Activated T-cell treated with anti-CD3 and anti-CD28 coated beads, Interleukin-2, amount 50 U/mL, for 4 hours (primary cell): Measurements from ENCODE around the gene NDUFA8. TPM values are rescaled to one million over a fixed set of nuclear protein-coding genes. Genes with fewer than 3 reads are reported as not detected.

ENCODE experiments used
- ATAC-seq, 2 donors: fragments of 200-7000 bp; cut with Tn5 transposase; one replicate each; pipeline ENCODE4 v1.10.0; 2021
- DNase-seq: peaks from one replicate; pipeline ENCODE4 v3.0.0-alpha.2; 2020
- H3K27me3 Mint-ChIP-seq: one replicate; pipeline ENCODE4 v1.8.0; 2021; ENCODE audit warnings: low read depth, mixed read lengths
- H3K36me3 Mint-ChIP-seq: one replicate; pipeline ENCODE4 v1.8.0; 2022; ENCODE audit warnings: mixed read lengths; ENCODE audit not compliant: insufficient read depth
- H3K4me1 Mint-ChIP-seq: one replicate; pipeline ENCODE4 v1.8.0; 2021; ENCODE audit warnings: low read depth, mixed read lengths
- H3K4me3 Mint-ChIP-seq: one replicate; pipeline ENCODE4 v1.8.0; 2021; ENCODE audit warnings: mild to moderate bottlenecking, moderate library complexity, mixed read lengths
- H3K9me3 Mint-ChIP-seq: one replicate; pipeline ENCODE4 v1.8.0; 2021; ENCODE audit warnings: mixed read lengths
- total RNA-seq, 3 donors: library from RNA; stranded (reverse); gene quantifications; one replicate each; pipeline ENCODE4 v1.2.1, GENCODE V29; 2021

The NDUFA8 gene
- total RNA-seq, 3 donors from 2014 or later: 47.3 to 52.9 (median 50.3) TPM

GRCh38 chr9:122172131-122172530, 12.6 kb upstream of the NDUFA8 start:
- ATAC-seq (no peak), DNase-seq (no peak)
- Mint-ChIP-seq H3K27me3 (peaks cover 39% of the 10 kb centered on the region), H3K4me1 (no peaks in the 10 kb centered on the region), H3K4me3 (no peak overlapping the region), H3K36me3 (no peaks in the 10 kb centered on the region), H3K9me3 (no peaks in the 10 kb centered on the region)

GRCh38 chr9:122168356-122168755, 8.8 kb upstream of the NDUFA8 start:
- Mint-ChIP-seq H3K4me3 (no peak overlapping the region), H3K27me3 (peaks cover 35% of the 10 kb centered on the region)
- ATAC-seq: no peak

GRCh38 chr9:122164286-122164685, 4.7 kb upstream of the NDUFA8 start:
- DNase-seq: no peak
- peaks cover 3% of the 10 kb centered on the region for H3K4me1 Mint-ChIP-seq
- no peak overlapping the region for H3K4me3 Mint-ChIP-seq
- peaks cover 37% of the 10 kb centered on the region for H3K27me3 Mint-ChIP-seq
- H3K9me3 Mint-ChIP-seq: peaks cover 7% of the 10 kb centered on the region
- peaks cover 3% of the 10 kb centered on the region for H3K36me3 Mint-ChIP-seq
- no peak for ATAC-seq

More at GRCh38 chr9:122168356-122168755, 8.8 kb upstream of the NDUFA8 start:
- no peak for DNase-seq
- Mint-ChIP-seq H3K9me3 (no peaks in the 10 kb centered on the region), H3K36me3 (no peaks in the 10 kb centered on the region), H3K4me1 (no peaks in the 10 kb centered on the region)

GRCh38 chr9:122162415-122162814, 2.8 kb upstream of the NDUFA8 start:
- ATAC-seq (no peak), DNase-seq (no peak)
- Mint-ChIP-seq H3K4me1 (peaks cover 13% of the 10 kb centered on the region), H3K9me3 (peaks cover 7% of the 10 kb centered on the region), H3K4me3 (no peak overlapping the region), H3K36me3 (peaks cover 6% of the 10 kb centered on the region), H3K27me3 (peaks cover 27% of the 10 kb centered on the region)

GRCh38 chr9:122159925-122160246, 307 bp upstream of the NDUFA8 start:
- peaks cover 19% of the 10 kb centered on the region for H3K27me3 Mint-ChIP-seq
- no peak for ATAC-seq

GRCh38 chr9:122158202-122158601, 1.4 kb downstream of the NDUFA8 start:
- peaks cover 13% of the 10 kb centered on the region for H3K27me3 Mint-ChIP-seq
- peak overlapping the region; percentile 11 for H3K4me3 Mint-ChIP-seq
- H3K36me3 Mint-ChIP-seq: peaks cover 7% of the 10 kb centered on the region
- peaks cover 7% of the 10 kb centered on the region for H3K9me3 Mint-ChIP-seq
- ATAC-seq (no peak), DNase-seq (no peak)
- peaks cover 35% of the 10 kb centered on the region for H3K4me1 Mint-ChIP-seq

More at GRCh38 chr9:122159925-122160246, 307 bp upstream of the NDUFA8 start:
- peak overlapping the region; percentile 97 for H3K4me3 Mint-ChIP-seq
- DNase-seq: no peak
- peaks cover 7% of the 10 kb centered on the region for H3K36me3 Mint-ChIP-seq
- H3K9me3 Mint-ChIP-seq: peaks cover 7% of the 10 kb centered on the region
- peaks cover 29% of the 10 kb centered on the region for H3K4me1 Mint-ChIP-seq

- Mint-ChIP-seq H3K36me3 (peaks cover 11% of the 10 kb centered on the region), H3K4me3 (no peak overlapping the region), H3K9me3 (no peaks in the 10 kb centered on the region), H3K4me1 (peaks cover 38% of the 10 kb centered on the region), H3K27me3 (no peaks in the 10 kb centered on the region)
- DNase-seq (no peak), ATAC-seq (no peak)
Observed at GRCh38 chr9:122155796-122156195, 3.8 kb downstream of the NDUFA8 start.

GRCh38 chr9:122151267-122151828, 8.2 kb downstream of the NDUFA8 start:
- peaks cover 15% of the 10 kb centered on the region for H3K4me1 Mint-ChIP-seq

GRCh38 chr9:122145592-122145863, 14.1 kb downstream of the NDUFA8 start:
- Mint-ChIP-seq H3K4me3 (no peak overlapping the region), H3K36me3 (peaks cover 33% of the 10 kb centered on the region), H3K9me3 (no peaks in the 10 kb centered on the region), H3K4me1 (no peaks in the 10 kb centered on the region), H3K27me3 (no peaks in the 10 kb centered on the region)
- DNase-seq (no peak), ATAC-seq (no peak)

More at GRCh38 chr9:122151267-122151828, 8.2 kb downstream of the NDUFA8 start:
- Mint-ChIP-seq H3K27me3 (no peaks in the 10 kb centered on the region), H3K36me3 (peaks cover 17% of the 10 kb centered on the region), H3K9me3 (no peaks in the 10 kb centered on the region), H3K4me3 (no peak overlapping the region)
- ATAC-seq (no peak), DNase-seq (no peak)

- DNase-seq (no peak), ATAC-seq (no peak)
- H3K4me3 Mint-ChIP-seq: no peak overlapping the region
- no peaks in the 10 kb centered on the region for H3K4me1 Mint-ChIP-seq
- peaks cover 33% of the 10 kb centered on the region for H3K36me3 Mint-ChIP-seq
- no peaks in the 10 kb centered on the region for H3K27me3 Mint-ChIP-seq
- H3K9me3 Mint-ChIP-seq: no peaks in the 10 kb centered on the region
Observed at GRCh38 chr9:122144836-122145591, 14.6 kb downstream of the NDUFA8 start.

- DNase-seq (no peak), ATAC-seq (no peak)
- Mint-ChIP-seq H3K36me3 (peaks cover 33% of the 10 kb centered on the region), H3K9me3 (no peaks in the 10 kb centered on the region), H3K4me1 (no peaks in the 10 kb centered on the region), H3K4me3 (no peak overlapping the region), H3K27me3 (no peaks in the 10 kb centered on the region)
Observed at GRCh38 chr9:122143876-122144405, 15.6 kb downstream of the NDUFA8 start.

GRCh38 chr9:122143296-122143695, 16.3 kb downstream of the NDUFA8 start:
- Mint-ChIP-seq H3K9me3 (no peaks in the 10 kb centered on the region), H3K4me3 (no peak overlapping the region), H3K27me3 (no peaks in the 10 kb centered on the region), H3K4me1 (no peaks in the 10 kb centered on the region), H3K36me3 (peaks cover 30% of the 10 kb centered on the region)
- ATAC-seq: no peak
- no peak for DNase-seq

- H3K27me3 Mint-ChIP-seq: no peaks in the 10 kb centered on the region
- peaks cover 20% of the 10 kb centered on the region for H3K36me3 Mint-ChIP-seq
Observed at GRCh38 chr9:122141671-122142070, 17.9 kb downstream of the NDUFA8 start.

GRCh38 chr9:122140368-122141193, 19.0 kb downstream of the NDUFA8 start:
- Mint-ChIP-seq H3K4me1 (no peaks in the 10 kb centered on the region), H3K36me3 (peaks cover 18% of the 10 kb centered on the region), H3K27me3 (no peaks in the 10 kb centered on the region), H3K4me3 (no peak overlapping the region), H3K9me3 (no peaks in the 10 kb centered on the region)
- no peak for DNase-seq
- no peak for ATAC-seq

More at GRCh38 chr9:122141671-122142070, 17.9 kb downstream of the NDUFA8 start:
- DNase-seq (no peak), ATAC-seq (no peak)
- H3K4me1 Mint-ChIP-seq: no peaks in the 10 kb centered on the region
- H3K9me3 Mint-ChIP-seq: no peaks in the 10 kb centered on the region
- no peak overlapping the region for H3K4me3 Mint-ChIP-seq
